Measurements from ENCODE around the gene NOL12. TPM values are rescaled to one million over a fixed set of nuclear protein-coding genes. Genes with fewer than 3 reads are reported as not detected.

Gene NOL12
- total and polyA plus RNA-seq, 2 donors = 26.6 to 32.6 TPM

- Histone ChIP-seq H3K27me3 (ENCODE audit: control insufficient read depth in 2 of 2, insufficient read depth in 1 of 2, low read length in 1 of 2) (no peaks in the 10 kb centered on the region), H3K4me1 (ENCODE audit: control insufficient read depth in 2 of 2, insufficient read depth in 2 of 2, low read length in 2 of 2) (peaks cover 32 to 37% of the 10 kb centered on the region in 2 donors), H3K9me3 (ENCODE audit: control insufficient read depth in 2 of 2, insufficient read depth in 1 of 2, low read length in 1 of 2) (peaks cover 0 to 3% of the 10 kb centered on the region in 2 donors), H3K36me3 (ENCODE audit: control insufficient read depth in 2 of 2, insufficient read depth in 2 of 2, low read length in 1 of 2) (peaks cover 21 to 42% of the 10 kb centered on the region in 2 donors), H3K4me3 (ENCODE audit: low read length in 2 of 2) (no peak overlapping the region), H3K27ac (ENCODE audit: low read depth in 1 of 2, low read length in 1 of 2) (no peak overlapping the region)
- no peak for DNase-seq (ENCODE audit: low read depth in 6 of 9, low spot score in 9 of 9)
- WGBS = 94% methylated on average over 5 of the region's 5 CpGs
These were observed 24.1 kb upstream of the NOL12 start for GRCh38 chr22:37662039-37662438.

GRCh38 chr22:37663521-37664140, 22.5 kb upstream of the NOL12 start:
- H3K36me3 ChIP-seq (ENCODE audit: control insufficient read depth in 2 of 2, insufficient read depth in 2 of 2, low read length in 1 of 2) = peaks cover 26 to 45% of the 10 kb centered on the region in 2 donors
- peaks cover 24 to 26% of the 10 kb centered on the region in 2 donors for H3K4me1 ChIP-seq (ENCODE audit: control insufficient read depth in 2 of 2, insufficient read depth in 2 of 2, low read length in 2 of 2)
- no peak for DNase-seq (ENCODE audit: low read depth in 6 of 9, low spot score in 9 of 9)
- H3K4me3 ChIP-seq (ENCODE audit: low read length in 2 of 2) = no peak overlapping the region
- no peak overlapping the region for H3K27ac ChIP-seq (ENCODE audit: low read depth in 1 of 2, low read length in 1 of 2)
- peaks cover 0 to 3% of the 10 kb centered on the region in 2 donors for H3K9me3 ChIP-seq (ENCODE audit: control insufficient read depth in 2 of 2, insufficient read depth in 1 of 2, low read length in 1 of 2)
- 96% methylated on average over 16 of the region's 16 CpGs for WGBS
- H3K27me3 ChIP-seq (ENCODE audit: control insufficient read depth in 2 of 2, insufficient read depth in 1 of 2, low read length in 1 of 2) = no peaks in the 10 kb centered on the region

- H3K4me3 ChIP-seq (ENCODE audit: low read length in 2 of 2) = no peak overlapping the region
- peaks cover 26 to 45% of the 10 kb centered on the region in 2 donors for H3K36me3 ChIP-seq (ENCODE audit: control insufficient read depth in 2 of 2, insufficient read depth in 2 of 2, low read length in 1 of 2)
- no peak overlapping the region for H3K27ac ChIP-seq (ENCODE audit: low read depth in 1 of 2, low read length in 1 of 2)
- H3K9me3 ChIP-seq (ENCODE audit: control insufficient read depth in 2 of 2, insufficient read depth in 1 of 2, low read length in 1 of 2) = peaks cover 0 to 3% of the 10 kb centered on the region in 2 donors
- 94% methylated on average over 16 of the region's 16 CpGs for WGBS
- DNase-seq (ENCODE audit: low read depth in 6 of 9, low spot score in 9 of 9) = no peak
- H3K4me1 ChIP-seq (ENCODE audit: control insufficient read depth in 2 of 2, insufficient read depth in 2 of 2, low read length in 2 of 2) = peaks cover 19 to 24% of the 10 kb centered on the region in 2 donors
- no peaks in the 10 kb centered on the region for H3K27me3 ChIP-seq (ENCODE audit: control insufficient read depth in 2 of 2, insufficient read depth in 1 of 2, low read length in 1 of 2)
These were observed 21.7 kb upstream of the NOL12 start for GRCh38 chr22:37664249-37665101.

GRCh38 chr22:37665487-37665886, 20.7 kb upstream of the NOL12 start:
- Histone ChIP-seq H3K27me3 (ENCODE audit: control insufficient read depth in 2 of 2, insufficient read depth in 1 of 2, low read length in 1 of 2) (no peaks in the 10 kb centered on the region), H3K9me3 (ENCODE audit: control insufficient read depth in 2 of 2, insufficient read depth in 1 of 2, low read length in 1 of 2) (peaks cover 0 to 3% of the 10 kb centered on the region in 2 donors), H3K4me3 (ENCODE audit: low read length in 2 of 2) (no peak overlapping the region), H3K4me1 (ENCODE audit: control insufficient read depth in 2 of 2, insufficient read depth in 2 of 2, low read length in 2 of 2) (peaks cover 10 to 14% of the 10 kb centered on the region in 2 donors), H3K27ac (ENCODE audit: low read depth in 1 of 2, low read length in 1 of 2) (no peak overlapping the region), H3K36me3 (ENCODE audit: control insufficient read depth in 2 of 2, insufficient read depth in 2 of 2, low read length in 1 of 2) (peaks cover 26 to 45% of the 10 kb centered on the region in 2 donors)
- no peak for DNase-seq (ENCODE audit: low read depth in 6 of 9, low spot score in 9 of 9)
- WGBS = 98% methylated on average over 24 of the region's 24 CpGs

GRCh38 chr22:37669586-37669985, 16.6 kb upstream of the NOL12 start:
- Histone ChIP-seq H3K27me3 (ENCODE audit: control insufficient read depth in 2 of 2, insufficient read depth in 1 of 2, low read length in 1 of 2) (no peaks in the 10 kb centered on the region), H3K9me3 (ENCODE audit: control insufficient read depth in 2 of 2, insufficient read depth in 1 of 2, low read length in 1 of 2) (peaks cover 0 to 3% of the 10 kb centered on the region in 2 donors), H3K27ac (ENCODE audit: low read depth in 1 of 2, low read length in 1 of 2) (peak overlapping the region in 1 of 2 donors; percentile 7), H3K4me3 (ENCODE audit: low read length in 2 of 2) (no peak overlapping the region), H3K4me1 (ENCODE audit: control insufficient read depth in 2 of 2, insufficient read depth in 2 of 2, low read length in 2 of 2) (peaks cover 14 to 40% of the 10 kb centered on the region in 2 donors), H3K36me3 (ENCODE audit: control insufficient read depth in 2 of 2, insufficient read depth in 2 of 2, low read length in 1 of 2) (peaks cover 26% of the 10 kb centered on the region in 2 donors)
- DNase-seq (ENCODE audit: low read depth in 6 of 9, low spot score in 9 of 9) = no peak
- WGBS = 91% methylated on average over 6 of the region's 6 CpGs

- Histone ChIP-seq H3K27me3 (ENCODE audit: control insufficient read depth in 2 of 2, insufficient read depth in 1 of 2, low read length in 1 of 2) (no peaks in the 10 kb centered on the region), H3K4me3 (ENCODE audit: low read length in 2 of 2) (no peak overlapping the region), H3K4me1 (ENCODE audit: control insufficient read depth in 2 of 2, insufficient read depth in 2 of 2, low read length in 2 of 2) (peaks cover 34 to 65% of the 10 kb centered on the region in 2 donors), H3K36me3 (ENCODE audit: control insufficient read depth in 2 of 2, insufficient read depth in 2 of 2, low read length in 1 of 2) (peaks cover 1 to 4% of the 10 kb centered on the region in 2 donors), H3K9me3 (ENCODE audit: control insufficient read depth in 2 of 2, insufficient read depth in 1 of 2, low read length in 1 of 2) (no peaks in the 10 kb centered on the region), H3K27ac (ENCODE audit: low read depth in 1 of 2, low read length in 1 of 2) (peak overlapping the region; percentile 31 to 67)
- whole genome bisulfite sequencing = 22% methylated on average over 15 of the region's 15 CpGs
- DNase-seq (ENCODE audit: low read depth in 6 of 9, low spot score in 9 of 9) = peak in 1 of 9 donors; percentile 48
These were observed 13.8 kb upstream of the NOL12 start for GRCh38 chr22:37672206-37672919.

- Histone ChIP-seq H3K27ac (ENCODE audit: low read depth in 1 of 2, low read length in 1 of 2) (peak overlapping the region in 1 of 2 donors; percentile 7), H3K36me3 (ENCODE audit: control insufficient read depth in 2 of 2, insufficient read depth in 2 of 2, low read length in 1 of 2) (no peaks in the 10 kb centered on the region), H3K9me3 (ENCODE audit: control insufficient read depth in 2 of 2, insufficient read depth in 1 of 2, low read length in 1 of 2) (no peaks in the 10 kb centered on the region), H3K27me3 (ENCODE audit: control insufficient read depth in 2 of 2, insufficient read depth in 1 of 2, low read length in 1 of 2) (no peaks in the 10 kb centered on the region), H3K4me1 (ENCODE audit: control insufficient read depth in 2 of 2, insufficient read depth in 2 of 2, low read length in 2 of 2) (peaks cover 34 to 72% of the 10 kb centered on the region in 2 donors), H3K4me3 (ENCODE audit: low read length in 2 of 2) (no peak overlapping the region)
- WGBS = 26% methylated on average over 11 of the region's 11 CpGs
- no peak for DNase-seq (ENCODE audit: low read depth in 6 of 9, low spot score in 9 of 9)
These were observed 13.2 kb upstream of the NOL12 start for GRCh38 chr22:37672920-37673455.

- peaks cover 34 to 76% of the 10 kb centered on the region in 2 donors for H3K4me1 ChIP-seq (ENCODE audit: control insufficient read depth in 2 of 2, insufficient read depth in 2 of 2, low read length in 2 of 2)
- no peak overlapping the region for H3K4me3 ChIP-seq (ENCODE audit: low read length in 2 of 2)
- no peaks in the 10 kb centered on the region for H3K9me3 ChIP-seq (ENCODE audit: control insufficient read depth in 2 of 2, insufficient read depth in 1 of 2, low read length in 1 of 2)
- H3K27me3 ChIP-seq (ENCODE audit: control insufficient read depth in 2 of 2, insufficient read depth in 1 of 2, low read length in 1 of 2) = peaks cover 0 to 2% of the 10 kb centered on the region in 2 donors
- DNase-seq (ENCODE audit: low read depth in 6 of 9, low spot score in 9 of 9) = no peak
- 88% methylated on average over 12 of the region's 12 CpGs for WGBS
- H3K36me3 ChIP-seq (ENCODE audit: control insufficient read depth in 2 of 2, insufficient read depth in 2 of 2, low read length in 1 of 2) = peaks cover 0 to 3% of the 10 kb centered on the region in 2 donors
- H3K27ac ChIP-seq (ENCODE audit: low read depth in 1 of 2, low read length in 1 of 2) = no peak overlapping the region
These were observed 11.9 kb upstream of the NOL12 start for GRCh38 chr22:37674248-37674647.
